HG03558 (cell line): ENCODE data around the gene ARSH.
A peak's percentile ranks its signal among the peaks of the same experiment; 100 is the strongest.
"Not testable (repeated sequence)": the region's sequence is repeated elsewhere in the genome, so short reads cannot be mapped to it uniquely, and the experiment has no call there.

Experiments used
- ATAC-seq: cut with Tn5 transposase; IDR thresholded peaks from one replicate; pipeline ENCODE4 v1.9.1; 2021; ENCODE audit warnings: moderate number of reproducible peaks; ENCODE audit not compliant: unreplicated experiment; ENCODE audit errors: extremely low read depth

The ARSH gene, protein sequence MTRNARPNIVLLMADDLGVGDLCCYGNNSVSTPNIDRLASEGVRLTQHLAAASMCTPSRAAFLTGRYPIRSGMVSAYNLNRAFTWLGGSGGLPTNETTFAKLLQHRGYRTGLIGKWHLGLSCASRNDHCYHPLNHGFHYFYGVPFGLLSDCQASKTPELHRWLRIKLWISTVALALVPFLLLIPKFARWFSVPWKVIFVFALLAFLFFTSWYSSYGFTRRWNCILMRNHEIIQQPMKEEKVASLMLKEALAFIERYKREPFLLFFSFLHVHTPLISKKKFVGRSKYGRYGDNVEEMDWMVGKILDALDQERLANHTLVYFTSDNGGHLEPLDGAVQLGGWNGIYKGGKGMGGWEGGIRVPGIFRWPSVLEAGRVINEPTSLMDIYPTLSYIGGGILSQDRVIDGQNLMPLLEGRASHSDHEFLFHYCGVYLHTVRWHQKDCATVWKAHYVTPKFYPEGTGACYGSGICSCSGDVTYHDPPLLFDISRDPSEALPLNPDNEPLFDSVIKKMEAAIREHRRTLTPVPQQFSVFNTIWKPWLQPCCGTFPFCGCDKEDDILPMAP

DNA sequence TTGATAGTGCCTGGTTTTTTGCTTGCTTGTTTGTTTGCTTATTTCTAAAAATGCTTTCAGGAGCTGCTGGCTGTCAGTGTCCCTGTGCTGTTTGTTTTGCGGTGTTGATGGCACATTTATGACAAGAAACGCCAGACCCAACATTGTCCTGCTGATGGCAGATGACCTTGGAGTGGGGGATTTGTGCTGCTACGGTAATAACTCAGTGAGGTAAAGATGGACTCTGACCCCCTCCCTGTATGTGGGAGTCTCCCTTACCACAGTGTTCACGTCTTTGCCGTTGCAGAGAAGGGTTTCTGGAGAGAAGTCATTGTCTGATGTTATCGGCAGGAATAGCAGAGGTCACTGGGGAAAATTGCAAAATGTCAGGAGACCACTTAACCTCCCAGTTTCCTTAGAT, at the start of gene ARSH:
Gene ARSH (plus strand): TSS at position 52 of the 400 bp plus-strand sequence. CDS start 67 bp downstream, at position 119.
- ATAC-seq = no peak

DNA sequence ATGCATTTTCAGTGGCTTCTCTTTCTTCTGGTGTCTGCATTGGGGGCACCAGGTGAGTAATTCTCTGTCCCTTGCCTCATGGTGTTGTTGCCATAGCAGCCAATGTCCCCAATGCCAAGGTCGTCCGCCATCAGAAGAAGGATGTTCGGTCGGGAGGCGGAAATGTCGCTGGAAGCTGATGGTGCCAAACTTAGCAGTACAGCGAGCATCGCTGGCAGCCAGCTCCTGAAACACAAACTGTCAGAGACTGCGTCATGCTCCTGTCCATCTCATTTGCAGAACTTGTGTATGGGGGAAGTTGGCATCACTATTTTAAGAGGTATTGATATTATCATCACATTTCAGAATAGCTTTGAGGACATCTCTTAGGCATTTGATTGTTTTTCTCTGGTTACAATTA, 48.1 kb upstream of the ARSH start:
- no peak for ATAC-seq

DNA sequence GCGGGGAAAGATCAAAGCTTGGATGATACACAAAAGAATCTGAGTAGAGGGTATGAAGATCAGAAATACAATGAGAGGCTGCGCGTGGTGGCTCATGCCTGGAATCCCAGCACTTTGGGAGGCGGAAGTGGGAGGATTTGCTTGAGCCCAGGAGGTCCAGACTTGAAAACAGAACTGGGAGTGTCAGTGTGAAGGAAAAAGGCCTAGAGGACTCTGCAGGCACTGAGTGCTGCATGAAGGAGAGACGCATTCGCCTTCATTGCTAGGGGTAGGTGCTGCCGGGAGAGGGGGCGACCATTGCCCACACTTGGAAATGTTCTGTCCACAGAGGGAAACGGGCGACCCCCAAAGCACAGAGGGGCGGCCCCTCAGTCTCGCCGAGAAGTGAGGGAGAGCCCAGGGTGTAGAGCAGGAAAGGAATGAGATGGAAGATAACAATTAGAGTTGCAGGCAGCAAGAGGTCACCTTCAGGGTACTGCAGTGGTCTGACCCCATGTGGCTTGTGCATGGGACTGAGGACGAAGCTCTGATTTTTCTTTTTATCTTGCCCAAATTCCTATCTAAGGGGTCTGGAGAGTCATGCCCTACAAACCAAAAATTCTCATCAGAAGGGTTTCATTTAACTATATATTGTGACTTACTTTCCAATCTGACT, 45.4 kb upstream of the ARSH start:
- ATAC-seq = no peak

DNA sequence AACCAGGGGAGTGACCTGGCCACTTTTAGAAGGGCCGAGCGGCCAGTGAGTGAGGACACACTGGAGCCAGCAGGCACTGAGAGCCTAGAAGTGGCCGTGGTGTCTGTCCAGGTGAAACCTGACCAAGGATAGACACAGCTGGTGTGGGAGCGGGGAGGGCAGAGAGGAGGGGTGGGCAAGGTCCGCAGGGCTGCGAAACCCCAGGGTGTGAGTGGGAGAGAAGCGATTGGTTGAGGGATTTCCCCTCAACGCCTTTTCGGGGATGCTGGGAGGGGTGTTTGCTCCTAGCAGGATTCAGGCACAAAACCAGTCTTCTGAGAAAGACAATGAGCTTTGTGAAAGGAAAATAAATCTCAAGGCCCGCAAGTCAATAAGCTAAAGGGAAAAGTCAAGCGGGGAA, 44.0 kb upstream of the ARSH start:
- no peak for ATAC-seq

DNA sequence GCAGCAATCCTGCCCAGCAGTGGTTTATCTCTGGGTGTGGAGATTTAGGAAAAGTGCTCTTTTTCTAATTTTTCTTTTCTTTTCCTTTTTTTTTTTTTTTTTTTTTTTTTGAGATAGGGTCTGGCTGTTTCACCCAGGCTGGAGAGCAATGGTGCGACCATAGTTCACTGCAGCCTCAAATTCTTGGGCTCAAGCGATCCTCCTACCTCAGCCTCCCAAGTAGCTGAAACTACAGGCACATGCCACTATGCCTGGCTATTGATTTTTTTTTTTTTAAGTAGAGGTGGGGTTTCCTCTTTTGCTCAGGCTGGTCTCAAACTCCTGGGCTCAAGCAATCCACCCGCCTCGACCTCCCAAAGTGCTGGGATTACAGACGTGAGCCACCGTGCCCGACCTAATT, 42.9 kb upstream of the ARSH start:
- ATAC-seq = not testable (repeated sequence)

DNA sequence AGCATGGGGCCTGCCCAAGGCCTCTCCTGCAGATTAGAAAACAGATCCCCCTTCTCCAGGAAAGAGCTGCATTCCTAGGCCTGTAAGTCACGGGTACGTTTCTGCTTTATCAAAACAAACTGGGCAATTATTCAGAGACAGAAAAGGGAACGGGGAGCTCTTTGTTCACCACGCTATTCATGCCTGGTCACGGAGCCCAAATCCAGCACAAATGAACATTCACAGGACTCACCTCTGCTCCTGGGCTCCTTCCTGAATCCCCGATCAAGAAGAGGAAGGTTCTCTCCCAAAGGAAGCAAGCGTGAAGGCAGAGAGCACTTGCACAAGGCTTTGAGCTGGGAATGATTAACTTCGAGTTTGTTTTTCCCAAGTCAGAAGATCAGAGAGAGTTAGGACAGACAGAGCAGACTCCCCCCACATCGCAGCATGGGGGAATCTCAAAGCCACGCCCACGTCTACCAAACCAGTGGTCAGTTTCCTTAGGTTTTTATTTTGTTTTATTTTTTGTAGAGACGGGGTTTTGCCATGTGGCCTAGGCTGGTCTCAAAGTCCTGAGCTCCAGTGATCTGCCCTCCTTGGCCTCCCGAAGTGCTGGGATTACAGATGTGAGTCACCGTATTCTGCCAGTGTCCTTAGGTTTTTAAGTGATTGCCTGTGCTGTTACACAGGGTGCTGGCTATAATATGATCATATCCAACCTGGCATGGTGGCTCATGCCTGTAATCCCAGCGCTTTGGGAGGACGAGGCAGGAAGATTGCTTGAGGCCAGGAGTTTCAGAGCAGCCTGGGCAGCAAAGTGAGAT, 42.2 kb upstream of the ARSH start:
- not testable (repeated sequence) for ATAC-seq

DNA sequence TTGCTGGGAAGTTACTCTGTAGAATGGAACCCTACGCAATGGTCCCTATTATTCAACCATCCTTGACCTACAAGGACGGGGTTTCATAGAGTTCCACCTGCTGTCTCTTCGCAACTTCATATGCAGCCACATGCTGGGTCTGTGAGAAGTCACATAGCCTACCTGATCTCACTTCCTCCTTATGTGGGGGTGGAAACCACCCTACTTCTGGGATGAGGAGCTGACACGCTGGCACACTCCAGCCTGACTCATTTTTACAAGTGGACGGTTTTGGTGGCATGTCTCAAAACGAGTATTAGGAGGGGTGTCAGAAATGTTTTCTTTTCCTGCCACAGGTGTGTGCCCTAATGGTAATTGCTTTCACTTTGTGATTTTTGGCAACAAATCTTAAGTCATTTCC, 40.4 kb upstream of the ARSH start:
- ATAC-seq = peak; percentile 65

DNA sequence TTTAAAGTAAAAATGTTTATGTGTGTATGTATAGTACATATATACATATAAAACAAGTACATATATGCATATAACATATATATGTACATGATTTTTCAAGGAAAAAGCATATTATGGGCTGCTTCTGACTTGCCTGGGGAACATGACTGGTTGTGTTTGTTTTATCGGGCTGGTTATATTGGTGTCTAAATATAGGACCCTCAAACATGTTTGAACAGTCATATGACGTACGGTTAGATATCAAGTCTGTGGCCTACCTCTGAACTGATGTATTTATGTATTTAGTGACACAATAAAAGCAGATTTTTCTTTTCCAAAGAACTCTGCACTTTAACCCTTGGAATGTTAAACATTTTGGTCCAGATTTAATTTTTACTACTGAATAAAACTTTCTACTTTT, 39.3 kb upstream of the ARSH start:
- ATAC-seq = no peak

DNA sequence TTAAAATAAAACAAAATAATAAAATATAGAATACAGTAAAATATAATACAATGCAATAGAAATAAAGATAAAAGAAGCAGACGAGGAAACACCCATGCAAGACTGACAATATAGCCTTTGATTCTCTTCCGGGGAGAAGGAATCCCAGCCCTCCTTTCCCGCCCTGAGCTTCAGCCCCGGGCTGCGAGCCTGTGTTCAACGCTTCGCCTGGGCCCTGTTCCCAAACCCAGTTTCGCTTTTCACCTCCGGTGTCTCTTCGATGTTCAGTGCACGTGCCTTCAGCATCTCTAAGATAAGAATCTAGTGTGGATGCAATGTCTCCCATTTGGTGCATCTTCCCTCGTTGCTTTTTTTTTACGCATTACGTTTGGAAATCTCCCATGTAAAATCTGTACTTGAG, 38.8 kb upstream of the ARSH start:
- no peak for ATAC-seq

DNA sequence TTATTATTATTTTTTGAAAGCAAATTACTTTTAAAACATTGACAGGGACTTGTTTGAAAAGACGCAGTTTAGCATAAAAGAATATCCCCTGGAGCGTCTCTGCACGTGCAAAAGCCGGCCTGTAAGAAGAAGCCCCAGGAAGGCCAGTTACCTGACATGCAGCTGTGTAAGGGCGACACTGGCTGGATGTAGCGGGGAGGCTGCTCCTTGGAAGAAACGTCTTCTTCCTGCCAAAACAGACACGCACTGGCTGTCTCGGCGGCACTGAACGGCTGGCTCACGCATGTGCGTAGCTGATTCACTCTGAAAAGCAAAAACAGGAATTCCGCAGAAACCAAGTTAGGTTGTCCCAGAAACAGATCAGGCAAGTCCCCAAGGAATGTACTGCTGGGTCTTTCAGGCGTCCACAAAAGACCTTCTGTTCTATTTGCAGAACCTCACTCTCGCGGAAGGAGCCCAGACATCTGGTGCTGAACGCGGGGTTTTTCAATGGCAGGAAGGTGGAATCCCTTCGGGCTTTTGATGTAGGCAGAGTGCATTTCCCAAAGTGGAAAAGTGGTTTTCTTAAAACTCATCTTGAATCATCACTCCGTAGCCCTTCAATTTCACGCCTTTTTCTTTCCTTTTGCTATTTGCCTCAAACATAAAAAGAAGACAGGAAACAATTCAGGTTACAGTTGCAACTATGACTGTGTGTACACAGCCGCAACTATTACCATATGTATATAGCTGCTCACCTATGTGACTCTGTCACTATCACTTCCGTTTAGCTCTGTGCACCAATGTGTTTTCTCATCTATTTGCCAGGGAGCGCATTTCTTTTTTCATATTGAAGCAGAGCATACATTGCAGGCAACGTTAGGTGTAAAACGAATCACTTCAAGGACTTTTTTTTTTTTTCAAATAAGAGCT, 38.1 kb upstream of the ARSH start:
- no peak for ATAC-seq

DNA sequence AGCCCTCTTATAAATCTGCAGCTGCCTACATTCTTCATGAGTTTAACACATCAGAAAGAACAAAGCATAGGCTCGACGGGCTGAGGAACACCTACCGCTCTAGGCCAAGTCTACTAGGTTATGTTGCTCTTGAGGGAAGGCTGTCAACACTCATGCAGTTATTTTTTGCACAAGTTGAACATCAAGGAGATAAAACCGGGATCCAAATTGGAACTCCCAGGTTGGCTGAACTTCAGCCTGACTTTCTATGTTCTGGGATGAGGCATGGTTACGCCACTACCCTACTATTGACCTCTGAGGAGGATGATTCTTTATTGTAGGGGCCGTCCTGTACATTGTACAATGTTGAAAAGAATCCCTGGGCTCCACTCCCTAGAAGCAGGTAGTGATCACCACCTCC, 37.3 kb upstream of the ARSH start:
- ATAC-seq = no peak

DNA sequence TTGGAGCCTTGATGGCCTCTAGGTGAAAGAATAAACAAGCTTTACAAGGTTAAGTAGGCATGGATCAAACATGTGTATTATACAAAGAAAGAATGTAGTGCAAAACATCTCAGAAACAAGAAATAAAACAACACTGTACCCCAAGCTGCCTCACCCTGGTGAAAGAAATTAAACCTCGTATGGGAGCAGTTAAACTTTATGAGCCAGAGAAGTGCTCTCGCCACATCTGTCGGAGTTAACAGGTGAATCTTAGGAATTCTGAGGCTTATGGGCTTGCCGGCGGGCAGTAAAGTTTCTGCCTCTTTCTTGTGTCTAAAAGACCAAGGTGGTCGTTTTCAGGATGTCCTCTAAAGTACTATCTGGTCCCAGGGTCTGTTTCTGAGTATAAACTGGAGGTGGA, 34.0 kb upstream of the ARSH start:
- ATAC-seq = no peak

DNA sequence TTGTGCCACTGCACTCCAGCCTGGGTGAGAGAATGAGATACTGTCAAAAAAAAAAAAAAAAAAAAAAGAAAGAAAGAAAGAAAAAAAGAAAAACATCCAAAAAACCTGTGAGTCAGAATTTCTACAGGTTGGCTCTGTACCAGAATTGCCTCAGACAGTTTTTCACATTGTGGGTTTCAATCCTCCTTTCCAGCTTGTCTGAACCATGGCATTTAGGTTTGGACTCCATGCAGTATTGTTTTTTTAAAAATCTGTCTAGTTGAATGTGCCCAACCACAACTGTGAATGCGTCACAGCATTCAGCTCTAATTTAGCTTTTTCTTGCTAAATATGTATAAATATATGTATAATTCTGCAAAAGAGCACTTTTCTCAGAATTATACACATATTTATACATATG, 31.4 kb upstream of the ARSH start:
- ATAC-seq = no peak

DNA sequence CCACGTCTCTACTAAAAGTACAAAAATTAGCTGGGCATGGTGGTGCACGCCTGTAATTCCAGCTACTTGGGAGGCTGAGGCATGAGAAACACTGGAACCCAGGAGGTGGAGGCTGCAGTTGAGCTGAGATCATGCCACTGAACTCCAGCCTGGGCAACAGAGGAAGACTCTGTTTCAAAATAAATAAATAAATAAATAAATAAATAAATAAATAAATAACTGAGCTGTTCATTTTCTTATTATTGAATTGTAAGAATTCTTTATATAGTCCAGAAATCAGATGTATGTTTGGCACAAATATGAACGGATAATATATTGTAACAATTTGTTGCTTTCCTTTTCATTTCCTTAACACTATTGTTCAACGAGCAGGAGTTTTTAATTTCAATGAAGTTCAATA, 27.7 kb upstream of the ARSH start:
- ATAC-seq = not testable (repeated sequence)

DNA sequence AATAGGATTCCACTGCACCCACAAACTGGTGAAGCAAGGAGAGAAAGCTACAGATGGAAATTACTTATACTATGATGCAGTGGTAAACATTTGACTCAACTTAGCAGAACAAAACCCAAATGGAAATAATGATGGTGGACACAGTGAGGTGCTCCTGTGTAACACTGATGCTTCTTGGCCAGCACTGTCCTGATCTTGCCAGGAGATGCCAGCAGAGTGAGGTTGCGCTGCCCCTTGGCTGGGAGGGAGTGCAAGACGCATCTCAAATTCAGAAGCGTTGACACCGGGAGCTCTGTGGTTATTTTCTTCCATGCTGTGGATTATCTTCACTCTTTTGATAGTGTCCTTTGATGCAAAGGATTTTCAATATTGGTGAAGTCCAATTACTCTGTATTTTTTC, 22.0 kb upstream of the ARSH start:
- ATAC-seq = no peak

DNA sequence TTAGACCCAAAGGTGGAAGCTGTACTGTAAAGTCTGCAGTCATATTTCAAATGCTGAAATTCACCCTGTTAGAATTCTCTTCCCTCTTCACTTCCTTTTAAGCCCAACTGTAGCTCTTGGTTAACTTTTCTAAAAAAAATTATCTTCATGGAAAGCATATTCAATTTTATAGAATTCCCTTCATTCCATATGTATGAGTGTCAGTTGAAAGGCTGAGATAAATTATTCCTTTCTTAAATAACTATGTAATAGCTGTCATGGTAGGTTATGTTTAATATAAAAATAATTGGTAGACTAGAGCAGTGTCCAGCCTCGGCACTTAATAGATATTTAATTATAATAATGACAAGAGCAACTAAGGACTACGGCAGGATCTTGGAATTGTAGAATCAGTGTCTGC, 16.8 kb upstream of the ARSH start:
- ATAC-seq = no peak

DNA sequence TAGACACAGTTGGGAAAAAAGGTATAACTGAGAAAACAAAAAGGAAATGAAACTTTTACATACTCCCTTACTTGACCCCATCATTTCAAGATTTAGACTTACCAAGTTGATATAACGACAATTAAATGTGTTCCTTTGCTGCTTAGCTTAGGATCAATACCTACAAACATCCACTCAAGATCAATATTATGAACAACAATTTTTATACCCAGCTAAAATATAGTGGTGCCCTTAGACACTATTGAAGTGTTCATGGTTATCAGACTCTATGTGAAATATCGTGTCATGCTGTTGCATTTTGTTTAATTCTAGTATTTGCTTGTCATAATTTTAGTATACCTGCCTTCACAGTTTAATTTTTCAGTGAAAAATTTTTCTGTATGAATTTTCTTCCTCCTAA, 4.2 kb downstream of the ARSH start:
- no peak for ATAC-seq

DNA sequence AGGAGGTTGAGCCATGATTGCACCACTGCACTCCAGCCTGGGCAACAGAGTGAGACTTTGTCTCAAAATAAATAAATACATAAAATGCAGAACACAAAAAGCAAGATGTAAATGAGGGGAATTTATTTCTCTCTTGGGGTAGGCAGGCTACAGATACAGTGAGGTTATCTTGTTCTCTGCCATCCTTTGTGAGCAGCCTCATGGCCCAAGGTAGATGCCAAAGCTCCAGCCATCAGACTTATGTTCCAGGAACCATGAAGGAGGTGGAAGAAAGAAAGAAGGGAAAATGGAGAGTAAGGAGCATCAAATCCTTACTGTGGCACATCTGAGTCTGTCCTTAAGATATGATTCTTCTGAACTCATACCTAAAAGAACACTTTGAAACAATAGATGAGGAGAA, 11.1 kb downstream of the ARSH start:
- ATAC-seq = no peak

DNA sequence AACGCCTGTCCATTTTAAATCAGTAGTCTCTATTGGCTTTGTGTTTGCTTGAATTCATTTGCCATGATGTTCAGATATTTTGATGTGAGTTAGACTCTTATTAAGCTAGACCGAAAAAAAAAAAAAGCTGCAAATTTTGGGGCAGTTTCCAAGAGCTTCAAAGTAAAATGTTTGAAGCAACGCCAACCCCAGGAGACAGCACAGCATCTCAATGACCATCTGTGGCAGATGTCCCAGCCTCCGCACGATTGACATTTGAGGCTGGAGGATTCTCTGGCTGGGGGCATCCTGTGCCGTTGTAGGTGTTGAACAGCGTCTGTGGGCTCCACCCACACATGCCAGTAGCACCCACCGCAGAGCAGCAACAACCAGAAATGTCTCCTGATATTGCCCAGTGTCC, 17.8 kb downstream of the ARSH start:
- ATAC-seq = no peak
